Activated B cell treated with CpG ODN at 0.5 μM for 24 hours (primary cell): ENCODE results near the gene LMO1. TPM values are rescaled to one million over a fixed set of nuclear protein-coding genes. Genes with fewer than 3 reads are reported as not detected.

Source experiments
- ATAC-seq: fragments of 200-7000 bp; cut with Tn5 transposase; one replicate; pipeline ENCODE4 v1.10.0; 2021; ENCODE audit warnings: low read depth, mild to moderate bottlenecking, moderate library complexity
- CTCF ChIA-PET: fragments of 350-600 bp; sonication (Branson Sonifier 250); formaldehyde crosslinking; loops from one replicate; lab custom pipeline; 2021; ENCODE audit warnings: antibody characterized with exemption; lab: Charles Lee
- POLR2A ChIA-PET: fragments of 350-600 bp; sonication (Branson Sonifier 250); formaldehyde crosslinking; loops from one replicate; lab custom pipeline; 2021; ENCODE audit warnings: antibody characterized with exemption; lab: Charles Lee
- DNase-seq: peaks from one replicate; pipeline ENCODE4 v3.0.0; 2022
- H3K27ac Mint-ChIP-seq: one replicate; pipeline ENCODE4 v1.8.0; 2020; ENCODE audit warnings: mixed read lengths
- H3K27me3 Mint-ChIP-seq: one replicate; pipeline ENCODE4 v1.8.0; 2021; ENCODE audit warnings: mixed read lengths
- H3K36me3 Mint-ChIP-seq: one replicate; pipeline ENCODE4 v1.8.0; 2021; ENCODE audit warnings: low read depth, mixed read lengths
- H3K4me1 Mint-ChIP-seq: one replicate; pipeline ENCODE4 v1.8.0; 2021; ENCODE audit warnings: mixed read lengths
- H3K4me3 Mint-ChIP-seq: one replicate; pipeline ENCODE4 v1.8.0; 2020; ENCODE audit warnings: mild to moderate bottlenecking, mixed read lengths
- H3K9me3 Mint-ChIP-seq: one replicate; pipeline ENCODE4 v1.8.0; 2020; ENCODE audit warnings: mixed read lengths
- CTCF ChIP-seq: fragments of 200-600 bp; IDR thresholded peaks from one replicate; pipeline ENCODE4 v1.8.0; 2022; ENCODE audit warnings: antibody characterized with exemption, mild to moderate bottlenecking
- intact Hi-C: fragments of 100-400 bp; cut with micrococcal nuclease; formaldehyde crosslinking; loops from one replicate; pipeline ENCODE4 v1.15.1; 2024
- total RNA-seq: library from RNA; stranded (reverse); gene quantifications from 2 replicates; pipeline ENCODE4 v1.2.3, GENCODE V29; 2022

Gene LMO1
- total RNA-seq, 1 donor from 2014 or later: not detected

GRCh38 chr11:8247312-8247711 is 16.4 kb downstream of the LMO1 start:
- TF ChIP-seq CTCF: no peak
- H3K27me3 Mint-ChIP-seq: peaks cover 17% of the 10 kb centered on the region
- CTCF ChIA-PET: interaction anchor here (1.1 to 4.8 kb wide), 4 partner anchors 17 to 320 kb away, joined by 3 to 37 read pairs (median 9); partner anchors contain the start of gene LMO1
- ATAC-seq: peak; percentile 21
- H3K4me3 Mint-ChIP-seq: no peak overlapping the region
- no peak overlapping the region for H3K27ac Mint-ChIP-seq
- DNase-seq: no peak
- intact Hi-C loops: loop anchor here (1.0 kb wide), 2 partner anchors 16 to 319 kb away; partner anchors contain the start of gene LMO1
- no peaks in the 10 kb centered on the region for H3K4me1 Mint-ChIP-seq
- POLR2A ChIA-PET: no interaction called here
- H3K36me3 Mint-ChIP-seq: no peaks in the 10 kb centered on the region
- H3K9me3 Mint-ChIP-seq: no peaks in the 10 kb centered on the region

GRCh38 chr11:8243458-8243857 is 20.2 kb downstream of the LMO1 start:
- Mint-ChIP-seq H3K27ac (no peak overlapping the region), H3K27me3 (peaks cover 19% of the 10 kb centered on the region), H3K36me3 (no peaks in the 10 kb centered on the region), H3K4me3 (no peak overlapping the region), H3K9me3 (no peaks in the 10 kb centered on the region), H3K4me1 (no peaks in the 10 kb centered on the region)
- ATAC-seq: no peak
- CTCF ChIA-PET: no interaction called here
- POLR2A ChIA-PET: interaction anchor here (1.1 kb wide), 1 partner anchor 86 kb away, joined by 3 read pairs; no protein-coding TSS in a partner anchor
- no peak for DNase-seq
- no peak for TF ChIP-seq CTCF
- intact Hi-C loops: no loop called here

GRCh38 chr11:8242499-8243280 is 21.0 kb downstream of the LMO1 start:
- DNase-seq (no peak), ATAC-seq (no peak)
- Mint-ChIP-seq H3K27me3 (peaks cover 18% of the 10 kb centered on the region), H3K27ac (no peak overlapping the region), H3K4me1 (no peaks in the 10 kb centered on the region), H3K4me3 (no peak overlapping the region), H3K36me3 (no peaks in the 10 kb centered on the region), H3K9me3 (no peaks in the 10 kb centered on the region)
- intact Hi-C loops: no loop called here
- POLR2A ChIA-PET: interaction anchor here (1.1 kb wide), 1 partner anchor 86 kb away, joined by 3 read pairs; no protein-coding TSS in a partner anchor
- no peak for TF ChIP-seq CTCF
- CTCF ChIA-PET: no interaction called here

GRCh38 chr11:8242118-8242475 is 21.6 kb downstream of the LMO1 start:
- no peak for TF ChIP-seq CTCF
- intact Hi-C loops: no loop called here
- Mint-ChIP-seq H3K9me3 (no peaks in the 10 kb centered on the region), H3K36me3 (no peaks in the 10 kb centered on the region), H3K27me3 (peaks cover 18% of the 10 kb centered on the region), H3K27ac (no peak overlapping the region), H3K4me3 (no peak overlapping the region), H3K4me1 (no peaks in the 10 kb centered on the region)
- CTCF ChIA-PET: no interaction called here
- no peak for DNase-seq
- no peak for ATAC-seq
- POLR2A ChIA-PET: no interaction called here

- Mint-ChIP-seq H3K9me3 (no peaks in the 10 kb centered on the region), H3K4me3 (no peak overlapping the region), H3K27ac (no peak overlapping the region), H3K4me1 (no peaks in the 10 kb centered on the region), H3K36me3 (no peaks in the 10 kb centered on the region), H3K27me3 (peaks cover 16% of the 10 kb centered on the region)
- ChIA-PET POLR2A (no interaction called here), CTCF (no interaction called here)
- no peak for DNase-seq
- intact Hi-C loops: no loop called here
- TF ChIP-seq CTCF: no peak
- ATAC-seq: no peak
Observed at GRCh38 chr11:8241373-8242117, 22.1 kb downstream of the LMO1 start.
